Measurements from ENCODE around the gene STK32C.

Gene STK32C

DNA sequence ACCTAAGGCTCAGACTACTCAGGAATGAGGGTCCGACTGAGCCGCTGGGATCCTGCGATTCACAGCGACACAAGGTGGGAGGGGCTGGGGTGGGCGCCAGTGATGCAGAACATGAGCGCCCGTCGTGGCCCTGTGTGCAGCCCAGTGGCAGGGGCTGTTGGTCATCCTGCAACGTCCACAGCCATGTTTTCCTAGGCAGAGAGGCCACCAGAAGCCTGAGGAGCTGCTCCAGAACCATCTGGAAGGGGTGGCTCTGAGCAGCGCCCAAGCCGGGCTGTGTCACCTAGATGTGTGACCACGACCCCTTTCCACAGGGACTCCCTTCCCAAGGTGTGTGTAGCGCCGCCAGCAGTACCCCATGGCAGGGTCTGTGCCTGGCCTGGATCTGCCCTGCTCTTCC, 96.5 kb downstream of the STK32C start:
- no peak for TF ChIP-seq CTCF (IDR thresholded peaks at IDR 0.05; ENCODE audit: insufficient read depth, low read depth, low read length, missing control alignments)
- DNase-seq (ENCODE audit: low read depth), result no peak
- H3K4me3 ChIP-seq (ENCODE audit: low read length), result no peak overlapping the region

DNA sequence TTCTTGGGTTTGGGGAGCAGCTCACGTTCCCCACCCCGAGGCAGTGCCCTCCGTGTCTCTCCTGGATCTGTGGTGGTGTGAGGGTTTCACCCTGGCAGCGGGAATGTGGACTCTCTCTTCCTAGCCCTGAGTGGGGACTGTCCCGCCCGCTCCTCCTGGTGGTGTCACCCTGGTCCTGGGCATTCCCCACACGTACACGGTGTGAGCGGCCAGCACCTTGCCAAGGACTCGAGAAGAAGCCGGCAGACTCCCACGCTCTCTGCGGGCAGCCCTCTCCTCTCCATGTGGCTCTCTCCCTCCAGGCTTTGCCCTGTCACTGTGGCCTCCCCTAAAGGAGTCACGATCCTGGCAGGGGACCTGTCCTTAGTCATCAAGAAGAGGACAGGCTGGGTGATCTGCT, 97.0 kb downstream of the STK32C start:
- no peak overlapping the region for H3K4me3 ChIP-seq (ENCODE audit: low read length)
- no peak for DNase-seq (ENCODE audit: low read depth)
- TF ChIP-seq CTCF (IDR thresholded peaks at IDR 0.05; ENCODE audit: insufficient read depth, low read depth, low read length, missing control alignments), result no peak

- no peak for DNase-seq (ENCODE audit: low read depth)
- H3K4me3 ChIP-seq (ENCODE audit: low read length), result no peak overlapping the region
- TF ChIP-seq CTCF (IDR thresholded peaks at IDR 0.05; ENCODE audit: insufficient read depth, low read depth, low read length, missing control alignments), result no peak
Observed at GRCh38 chr10:132209978-132210530, 97.7 kb downstream of the STK32C start.

GRCh38 chr10:132209130-132209529, 98.6 kb downstream of the STK32C start:
- no peak for DNase-seq (ENCODE audit: low read depth)
- TF ChIP-seq CTCF (IDR thresholded peaks at IDR 0.05; ENCODE audit: insufficient read depth, low read depth, low read length, missing control alignments), result no peak

DNA sequence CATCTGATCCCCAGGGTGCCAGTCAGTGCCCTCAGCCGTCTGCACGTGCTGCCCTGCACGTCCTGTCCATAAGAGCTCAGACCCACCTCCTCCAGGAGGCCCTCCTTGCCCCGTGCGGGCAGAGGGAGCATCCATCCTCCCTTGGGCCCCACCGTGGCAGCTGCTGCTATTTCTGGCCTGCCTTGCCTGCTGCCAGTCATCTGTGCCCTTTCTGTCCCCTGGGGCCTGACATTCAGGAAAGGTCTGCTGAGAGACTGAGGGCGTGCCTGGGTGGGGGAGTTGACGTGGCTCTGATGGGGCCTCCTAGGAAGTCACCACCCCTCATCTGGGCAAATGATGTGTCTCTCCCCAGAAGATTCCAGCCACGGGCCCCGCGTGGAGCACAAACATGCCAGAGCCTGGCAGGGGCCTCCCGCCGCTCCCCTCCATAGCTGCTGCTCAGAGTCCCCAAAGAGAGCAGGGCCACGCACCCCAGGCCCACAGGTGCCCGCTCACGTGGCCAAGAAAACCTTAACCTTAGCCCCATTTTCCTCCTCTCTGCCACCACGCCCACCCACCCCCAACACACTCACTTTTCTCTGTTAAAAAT, 99.2 kb downstream of the STK32C start:
- DNase-seq (ENCODE audit: low read depth), result no peak
- H3K4me3 ChIP-seq (ENCODE audit: low read length), result no peak overlapping the region
- TF ChIP-seq CTCF (IDR thresholded peaks at IDR 0.05; ENCODE audit: insufficient read depth, low read depth, low read length, missing control alignments), result no peak

More at GRCh38 chr10:132209130-132209529, 98.6 kb downstream of the STK32C start:
- H3K4me3 ChIP-seq (ENCODE audit: low read length), result no peak overlapping the region

DNA sequence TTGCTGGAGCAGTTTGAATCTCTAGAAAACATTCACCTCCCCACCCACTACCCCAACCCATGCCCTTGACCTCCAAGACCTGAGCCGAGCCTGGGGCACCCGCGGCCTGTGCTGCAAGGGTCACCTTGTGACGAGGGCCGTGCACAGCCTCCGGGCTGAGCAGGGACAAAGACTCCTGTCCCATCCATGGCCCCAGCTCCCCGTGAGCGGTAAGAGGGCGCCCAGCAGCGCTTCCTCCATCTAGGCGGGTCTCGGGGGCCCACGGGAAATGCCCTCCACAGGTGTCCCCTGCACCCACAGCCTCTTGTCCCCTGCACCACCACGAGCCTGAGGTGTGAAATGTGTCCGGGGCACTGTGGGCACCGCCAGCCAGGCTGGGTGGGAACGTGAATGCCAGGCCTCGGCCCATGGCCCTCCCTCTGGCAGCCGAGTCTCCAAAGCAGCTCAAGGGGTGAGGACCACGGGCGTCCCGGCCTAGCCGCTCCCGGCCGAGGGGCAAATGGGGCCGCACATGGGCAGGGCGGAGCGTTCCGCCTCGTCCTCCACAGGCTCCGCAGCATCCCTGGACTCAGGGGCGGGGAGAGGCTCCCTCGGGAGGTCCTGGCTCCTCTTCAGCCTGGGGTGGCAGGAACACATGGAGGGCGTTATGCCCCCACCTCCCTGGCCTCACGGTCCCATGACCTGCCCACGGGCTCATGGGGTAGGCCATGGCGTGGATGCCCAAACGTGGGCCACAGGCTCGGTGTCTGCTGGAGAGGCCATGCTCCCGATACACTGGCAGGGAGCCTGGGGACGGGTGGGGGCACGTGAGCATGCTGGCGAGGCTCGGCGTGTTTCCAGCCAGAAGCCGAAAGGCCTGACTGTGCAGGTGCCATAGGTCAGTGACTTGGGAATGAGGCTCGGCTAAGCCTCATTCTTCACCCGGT, 100.0 kb downstream of the STK32C start:
- TF ChIP-seq CTCF (IDR thresholded peaks at IDR 0.05; ENCODE audit: insufficient read depth, low read depth, low read length, missing control alignments), result no peak
- no peak overlapping the region for H3K4me3 ChIP-seq (ENCODE audit: low read length)
- DNase-seq (ENCODE audit: low read depth), result no peak
